Neural crest cell (in vitro differentiated cells): ENCODE measurements around the gene PER1. TPM values are rescaled to one million over a fixed set of nuclear protein-coding genes. Genes with fewer than 3 reads are reported as not detected.

Source experiments
- DNase-seq: peaks from one replicate; pipeline ENCODE4 v3.0.0; 2021; ENCODE audit warnings: low read depth, mixed read lengths, low spot score
- H3K27ac Mint-ChIP-seq: one replicate; pipeline ENCODE4 v1.8.0; 2021; ENCODE audit warnings: mild to moderate bottlenecking, mixed read lengths; ENCODE audit not compliant: unreplicated experiment
- H3K27me3 Mint-ChIP-seq: 2 replicates; pipeline ENCODE4 v1.8.0; 2021; ENCODE audit warnings: low read depth, mild to moderate bottlenecking, mixed read lengths
- H3K36me3 Mint-ChIP-seq: 2 replicates; pipeline ENCODE4 v1.8.0; 2021; ENCODE audit warnings: low read depth, mild to moderate bottlenecking, mixed read lengths
- H3K4me1 Mint-ChIP-seq: 2 replicates; pipeline ENCODE4 v1.8.0; 2021; ENCODE audit warnings: mixed read lengths
- H3K4me3 Mint-ChIP-seq: one replicate; pipeline ENCODE4 v1.8.0; 2021; ENCODE audit warnings: mild to moderate bottlenecking, mixed read lengths
- H3K9me3 Mint-ChIP-seq: 2 replicates; pipeline ENCODE4 v1.8.0; 2021; ENCODE audit warnings: mixed read lengths
- CTCF ChIP-seq: fragments of 200-600 bp; sonication (generic); conservative IDR thresholded peaks from 2 replicates; pipeline ENCODE4 v1.5.0; 2021; ENCODE audit warnings: antibody characterized with exemption, mild to moderate bottlenecking
- microRNA-seq: library from miRNA; unstranded; fragments of <30 nt; microRNA quantifications from one replicate; pipeline ENCODE4, GENCODE V29; 2020
- total RNA-seq: library from RNA; stranded (reverse); gene quantifications from 2 replicates; pipeline ENCODE4 v1.2.1, GENCODE V29; 2021

The PER1 gene
- total RNA-seq, 1 donor from 2014 or later: 38.3 TPM

GRCh38 chr17:8091033-8091687 is 61.0 kb downstream of the PER1 start:
- no peak for TF ChIP-seq CTCF
- Mint-ChIP-seq H3K27ac (no peak overlapping the region), H3K27me3 (peaks cover 76% of the 10 kb centered on the region), H3K4me1 (no peaks in the 10 kb centered on the region), H3K4me3 (no peak overlapping the region), H3K36me3 (no peaks in the 10 kb centered on the region), H3K9me3 (no peaks in the 10 kb centered on the region)
- DNase-seq: no peak

Small RNAs within 50 kb of the gene (microRNA-seq; reads per million reads assigned to microRNA genes)
- gene MIR4521 (1,132 reads per million, percentile 82 among the genes with 10 or more reads in this experiment), gene MIR6883 (not detected)

Other genes starting within 250 kb of the PER1 start
- gene RNF227, start 236.1 kb downstream of the PER1 start, total RNA-seq: 3.6 and 4.0 TPM in 2 replicates
- gene KCNAB3, start 222.5 kb downstream of the PER1 start, total RNA-seq: 19.9 and 20.4 TPM in 2 replicates
- 129 and 145 TPM in 2 replicates for gene TRAPPC1, start 220.5 kb downstream of the PER1 start, total RNA-seq
- gene CNTROB, start 220.2 kb downstream of the PER1 start, total RNA-seq: 55.5 and 58.3 TPM in 2 replicates
- gene GUCY2D, start 149.8 kb downstream of the PER1 start, total RNA-seq: not detected in 2 replicates
- gene ALOX15B, start 113.3 kb downstream of the PER1 start, total RNA-seq: not detected in 2 replicates
- not detected in 2 replicates for gene ALOX12B, start 64.7 kb downstream of the PER1 start, total RNA-seq
- 0.09 TPM in 1 of 2 replicates, not detected in the other for gene ALOXE3, start 33.9 kb downstream of the PER1 start, total RNA-seq
- 0.41 and 0.56 TPM in 2 replicates for gene HES7, start 28.3 kb downstream of the PER1 start, total RNA-seq
- 47.2 and 49.7 TPM in 2 replicates for gene VAMP2, start 10.5 kb upstream of the PER1 start, total RNA-seq
- gene TMEM107, start 24.0 kb upstream of the PER1 start, total RNA-seq: 41.4 and 45.7 TPM in 2 replicates
- gene BORCS6, start 37.8 kb upstream of the PER1 start, total RNA-seq: 5.5 and 5.6 TPM in 2 replicates
- gene AURKB, start 58.2 kb upstream of the PER1 start, total RNA-seq: 176 and 186 TPM in 2 replicates
- 39.7 and 44.8 TPM in 2 replicates for gene CTC1, start 95.7 kb upstream of the PER1 start, total RNA-seq
- 201 and 217 TPM in 2 replicates for gene PFAS, start 96.9 kb upstream of the PER1 start, total RNA-seq
- 48.5 and 51.0 TPM in 2 replicates for gene RANGRF, start 136.3 kb upstream of the PER1 start, total RNA-seq
- gene SLC25A35, start 143.0 kb upstream of the PER1 start, total RNA-seq: 2.3 and 3.5 TPM in 2 replicates
- not detected in 2 replicates for gene ARHGEF15, start 157.8 kb upstream of the PER1 start, total RNA-seq
- gene ODF4, start 187.4 kb upstream of the PER1 start, total RNA-seq: not detected in 2 replicates
- 1,793 and 1,885 TPM in 2 replicates for gene RPL26, start 230.8 kb upstream of the PER1 start, total RNA-seq
- not detected in 2 replicates for gene RNF222, start 245.4 kb upstream of the PER1 start, total RNA-seq